HG03280 (cell line): ENCODE measurements around the gene SH3PXD2B.
A peak's percentile ranks its signal among the peaks of the same experiment; 100 is the strongest.
"Not testable (repeated sequence)": the region's sequence is repeated elsewhere in the genome, so short reads cannot be mapped to it uniquely, and the experiment has no call there.

Experiments used
- ATAC-seq: cut with Tn5 transposase; IDR thresholded peaks from one replicate; pipeline ENCODE4 v1.9.1; 2021; ENCODE audit warnings: mild to moderate bottlenecking, moderate library complexity; ENCODE audit not compliant: unreplicated experiment

The SH3PXD2B gene

DNA sequence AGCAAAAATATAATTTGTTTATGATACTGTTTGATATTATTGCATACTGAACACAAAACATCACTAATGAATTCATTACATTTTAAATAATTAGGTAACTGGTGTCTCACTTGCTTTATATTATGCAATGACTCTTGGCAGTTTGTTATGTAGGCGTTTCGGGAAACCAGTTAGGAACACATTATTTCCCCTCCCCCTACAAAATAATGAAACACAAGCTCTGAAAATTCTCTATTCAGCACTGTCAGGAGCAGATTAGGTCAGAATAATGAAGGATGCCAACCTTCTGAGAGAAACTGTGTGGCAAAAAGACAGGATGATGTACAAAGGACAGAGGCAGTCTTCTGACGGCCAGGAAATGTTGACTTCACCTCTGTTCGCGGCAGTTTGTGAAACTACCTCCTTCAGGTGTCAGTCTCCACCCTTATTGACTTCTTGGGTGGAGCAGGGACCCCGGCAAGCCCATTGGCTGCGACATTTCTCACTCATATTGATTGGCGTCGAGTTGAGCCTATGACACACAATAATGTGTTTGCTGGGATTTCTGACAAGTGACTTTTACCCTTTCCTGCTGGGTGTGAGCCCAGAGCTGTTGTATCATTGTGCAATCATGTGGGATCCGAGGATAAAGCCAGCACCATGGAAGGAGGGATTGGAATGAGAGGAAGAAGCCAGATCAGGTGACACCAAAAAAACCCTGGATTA is 33.9 kb downstream of the SH3PXD2B start:
- peak; percentile 76 for ATAC-seq

DNA sequence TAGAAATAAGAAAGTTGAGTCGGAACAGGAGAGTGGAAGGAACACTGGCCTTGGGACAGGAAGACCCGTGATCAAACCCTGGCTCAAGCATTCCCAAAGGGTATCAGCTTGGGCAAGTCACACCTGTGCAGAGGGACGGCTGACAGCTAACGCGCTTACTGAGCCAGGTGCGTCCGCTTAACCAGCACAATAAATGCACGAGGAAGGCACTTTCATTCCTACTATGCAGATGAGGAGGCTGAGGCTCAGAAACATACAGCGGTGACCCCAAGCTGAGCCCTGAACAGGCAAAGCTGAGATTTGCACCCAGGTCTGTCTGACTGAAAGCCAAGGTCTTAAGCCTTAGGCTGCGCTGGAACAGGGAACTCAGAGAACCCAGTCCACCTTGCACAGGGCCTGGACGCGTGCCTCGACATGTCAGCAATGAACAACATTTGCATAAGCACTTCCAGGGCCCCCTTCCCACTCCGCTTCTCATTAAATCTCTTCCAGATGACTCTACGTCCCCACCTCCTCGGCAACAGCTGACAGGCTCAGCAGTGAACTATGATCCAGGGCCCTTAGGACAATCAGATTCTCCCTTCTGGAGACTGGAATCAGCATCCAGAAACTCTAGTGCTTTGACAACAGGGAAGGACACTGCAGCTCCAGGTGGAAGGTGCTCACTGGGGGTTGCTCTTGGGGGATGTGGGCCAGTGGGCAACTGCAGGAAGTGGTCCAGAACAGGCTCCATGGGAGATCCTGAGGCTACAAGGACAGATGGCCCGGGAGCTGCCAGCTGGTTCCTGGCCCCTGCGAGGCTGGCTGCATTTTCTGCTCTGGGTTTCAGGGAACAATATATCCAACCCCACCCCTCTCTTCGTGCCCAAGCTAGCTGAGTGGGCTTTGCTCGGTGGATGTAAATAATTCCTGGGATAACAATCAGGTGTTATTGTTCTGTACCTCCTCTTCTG is 35.2 kb downstream of the SH3PXD2B start:
- ATAC-seq: no peak

DNA sequence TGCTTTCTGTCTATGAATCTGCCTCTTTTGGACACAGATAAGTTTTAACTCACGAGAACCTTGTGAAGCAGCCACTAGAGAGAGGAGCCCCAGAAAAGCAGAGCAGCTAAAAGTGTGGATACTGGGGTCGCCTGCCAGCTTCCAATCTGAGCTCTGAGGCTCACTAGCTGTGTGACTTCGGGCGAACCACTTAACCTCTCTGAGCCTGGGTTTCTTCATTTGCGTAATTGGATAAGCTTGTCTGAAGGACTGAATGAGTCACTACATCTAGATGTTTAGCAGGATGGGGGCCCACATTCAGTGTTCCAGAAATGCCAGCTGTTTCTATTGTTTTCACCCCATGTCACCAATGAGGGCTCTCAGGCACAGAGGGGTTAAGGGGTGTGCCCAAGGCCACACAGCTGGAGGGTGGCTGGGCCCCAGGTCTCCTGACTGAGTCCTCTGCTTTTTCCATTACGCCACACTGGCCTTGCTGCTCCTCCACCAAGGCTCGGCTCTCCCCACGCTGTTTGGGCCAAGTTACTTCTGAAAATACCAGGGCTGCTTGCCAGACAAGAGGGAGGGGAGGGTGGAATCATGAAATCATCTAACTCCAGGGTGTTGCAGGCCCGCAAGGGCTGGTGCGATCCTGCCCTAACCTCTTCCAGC is 36.2 kb downstream of the SH3PXD2B start:
- ATAC-seq: no peak

DNA sequence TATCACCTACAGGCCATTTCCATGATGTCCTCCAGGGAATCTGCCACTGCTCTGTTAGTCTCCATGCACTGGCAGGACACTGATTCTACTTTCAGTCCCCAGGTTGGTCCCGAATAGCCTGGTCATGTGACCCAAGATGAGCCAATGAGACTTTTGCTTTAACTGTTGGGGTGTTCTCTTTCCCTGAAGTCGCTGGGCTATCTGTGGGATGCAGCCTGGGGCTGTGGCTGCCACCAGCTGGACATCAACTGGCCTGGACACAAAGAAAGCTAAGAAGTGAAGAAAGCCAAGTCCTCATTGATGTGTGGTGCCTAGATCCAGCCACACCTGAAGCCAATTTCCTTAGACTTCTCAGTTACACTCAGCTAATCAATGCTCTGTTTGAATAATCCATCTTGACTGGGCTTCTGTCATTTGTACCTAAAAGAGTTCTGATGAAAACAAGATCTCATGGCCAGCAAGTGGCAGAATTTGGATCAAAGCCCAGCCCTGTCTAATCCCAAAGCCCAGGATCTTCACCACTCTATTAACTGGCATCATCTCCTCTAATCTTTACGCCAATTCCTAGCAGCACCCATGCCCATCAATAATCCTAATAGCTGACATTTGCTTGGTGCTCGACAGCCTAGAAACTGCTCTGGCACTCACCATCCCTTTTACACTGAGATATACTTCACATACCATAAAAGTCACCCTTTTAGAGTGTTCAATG is 37.0 kb downstream of the SH3PXD2B start:
- ATAC-seq: no peak

DNA sequence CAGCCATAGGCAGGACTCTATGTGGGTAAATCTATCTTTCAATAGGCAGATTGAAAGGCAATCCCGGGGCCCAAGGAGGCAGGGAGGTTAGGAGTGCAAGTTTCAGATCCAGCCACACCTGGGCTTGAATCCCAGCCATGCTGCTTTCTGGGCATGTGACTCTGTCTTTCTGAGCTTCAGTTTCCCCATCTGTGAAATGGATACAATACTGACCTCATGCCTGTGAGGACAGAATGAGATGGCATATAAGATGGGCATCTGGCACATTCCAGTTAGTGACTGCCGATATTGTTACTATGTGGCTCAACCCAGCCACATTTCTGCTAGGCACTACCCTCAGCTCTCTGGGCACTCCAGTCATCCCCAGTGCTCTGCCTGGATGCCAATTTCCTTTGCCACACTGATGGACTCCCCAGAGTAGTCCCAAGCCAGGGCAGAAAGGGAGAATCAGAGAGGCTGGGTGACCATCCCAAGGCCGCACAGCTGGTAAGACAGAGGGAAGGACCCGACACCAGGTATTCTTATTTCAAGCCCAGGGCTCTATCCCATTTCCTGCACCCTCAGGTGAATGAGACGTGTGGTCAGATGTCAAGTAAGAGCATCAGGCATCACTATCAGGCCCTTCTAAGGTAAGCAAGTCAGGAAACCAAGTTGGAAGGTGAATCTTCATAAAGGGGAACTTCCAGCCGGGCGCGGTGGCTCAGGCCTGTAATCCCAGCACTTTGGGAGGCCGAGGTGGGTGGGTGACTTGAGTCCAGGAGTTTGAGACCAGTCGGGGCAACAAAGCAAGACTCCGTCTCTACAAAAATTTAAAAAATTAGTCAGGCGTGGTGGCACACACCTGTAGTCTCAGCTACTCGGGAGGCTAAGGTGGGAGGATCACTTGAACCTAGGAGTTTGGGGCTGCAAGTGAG is 38.7 kb downstream of the SH3PXD2B start:
- ATAC-seq: no peak

DNA sequence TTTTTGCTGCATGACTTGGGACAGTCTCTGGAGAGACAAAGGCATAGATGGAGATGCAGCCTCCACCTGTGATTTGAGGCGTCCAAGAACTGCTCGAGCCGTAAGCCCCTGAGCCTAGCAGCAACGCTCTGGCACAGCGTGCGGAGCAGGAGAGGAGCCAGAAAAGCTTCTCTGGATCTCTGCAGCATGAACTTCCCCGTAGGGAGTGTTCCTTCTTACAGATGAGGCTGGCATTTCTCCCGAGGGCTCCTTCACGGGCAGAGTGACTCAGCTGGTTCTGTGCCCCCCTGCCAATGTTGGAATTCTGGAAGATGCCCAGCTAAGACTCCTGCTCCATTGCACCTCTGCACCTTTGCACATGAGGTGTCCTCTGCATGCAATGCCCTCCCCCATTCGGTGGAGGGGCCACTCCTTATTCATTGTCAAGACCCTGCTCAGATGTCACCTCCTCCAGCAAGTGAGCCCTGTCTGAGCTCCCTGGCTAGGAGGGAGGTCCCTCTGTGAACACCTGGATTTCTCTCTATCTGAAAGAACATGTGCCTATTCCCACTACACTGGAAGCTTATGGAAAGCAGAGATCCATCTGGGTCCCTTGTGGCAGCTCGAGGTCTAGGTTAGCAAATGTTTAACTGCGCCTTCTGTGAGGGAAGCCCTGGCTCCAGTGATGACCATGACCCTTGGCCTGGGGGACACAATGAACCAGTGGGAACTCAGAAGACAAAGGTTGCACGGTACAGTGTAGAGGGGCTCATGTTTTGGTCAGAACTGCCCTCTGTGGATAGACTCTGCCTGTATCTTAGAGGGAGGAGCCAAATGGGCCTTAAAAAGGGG is 39.6 kb downstream of the SH3PXD2B start:
- ATAC-seq: no peak

DNA sequence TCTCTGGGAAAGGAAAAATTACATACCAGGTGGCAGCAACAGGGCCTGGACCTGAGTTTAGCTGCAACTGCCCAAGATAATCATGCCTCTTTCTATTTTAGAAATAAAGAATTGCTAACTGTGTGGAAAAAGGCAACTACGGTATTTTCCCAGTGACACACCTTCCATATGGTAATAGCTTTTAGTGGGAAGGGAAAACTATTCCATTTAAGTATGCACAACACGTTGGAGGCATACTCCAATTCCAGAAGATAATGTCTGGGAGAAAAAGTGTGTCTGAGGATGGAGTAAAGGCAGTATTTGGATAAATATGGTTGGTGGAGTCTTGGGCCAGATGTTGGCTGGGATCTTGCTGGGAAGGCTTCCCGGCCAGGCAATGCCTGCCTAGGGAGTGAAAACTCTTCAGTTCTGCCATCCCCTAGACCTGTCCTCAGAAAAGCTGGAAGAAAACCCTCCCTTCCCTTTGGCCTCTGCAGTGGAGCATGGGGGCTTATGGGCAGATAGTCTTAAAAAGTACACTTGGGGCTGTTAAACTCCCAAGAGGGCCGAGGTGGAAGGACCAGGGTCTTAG is 40.6 kb downstream of the SH3PXD2B start:
- ATAC-seq: no peak

DNA sequence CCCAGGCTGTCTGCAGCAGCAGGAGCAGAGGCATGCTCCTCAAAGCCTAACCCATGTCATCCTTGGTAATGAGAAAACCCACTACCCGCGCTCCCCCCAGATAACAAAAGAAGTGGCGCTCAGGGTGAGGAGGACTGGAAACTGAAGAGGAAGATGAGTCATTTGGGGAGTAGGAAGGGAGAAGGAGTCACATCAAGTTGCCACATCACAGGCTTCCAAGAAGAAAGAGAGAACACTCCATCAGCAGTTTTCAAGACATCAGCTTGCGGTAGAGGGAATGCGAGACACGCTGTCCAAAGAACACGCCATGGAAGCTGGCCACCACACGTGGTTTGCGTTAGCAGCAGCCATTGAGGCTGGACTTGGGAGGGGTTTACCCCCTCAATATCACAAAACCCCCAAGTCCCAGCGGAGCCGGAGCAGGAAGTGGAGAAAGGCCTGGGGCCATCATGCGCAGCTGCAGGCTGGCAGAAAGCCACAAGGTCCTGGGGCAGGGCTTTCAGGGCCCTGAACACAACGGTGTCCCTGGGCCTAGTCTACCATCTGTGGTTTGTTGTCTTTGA is 41.5 kb downstream of the SH3PXD2B start:
- ATAC-seq: no peak

DNA sequence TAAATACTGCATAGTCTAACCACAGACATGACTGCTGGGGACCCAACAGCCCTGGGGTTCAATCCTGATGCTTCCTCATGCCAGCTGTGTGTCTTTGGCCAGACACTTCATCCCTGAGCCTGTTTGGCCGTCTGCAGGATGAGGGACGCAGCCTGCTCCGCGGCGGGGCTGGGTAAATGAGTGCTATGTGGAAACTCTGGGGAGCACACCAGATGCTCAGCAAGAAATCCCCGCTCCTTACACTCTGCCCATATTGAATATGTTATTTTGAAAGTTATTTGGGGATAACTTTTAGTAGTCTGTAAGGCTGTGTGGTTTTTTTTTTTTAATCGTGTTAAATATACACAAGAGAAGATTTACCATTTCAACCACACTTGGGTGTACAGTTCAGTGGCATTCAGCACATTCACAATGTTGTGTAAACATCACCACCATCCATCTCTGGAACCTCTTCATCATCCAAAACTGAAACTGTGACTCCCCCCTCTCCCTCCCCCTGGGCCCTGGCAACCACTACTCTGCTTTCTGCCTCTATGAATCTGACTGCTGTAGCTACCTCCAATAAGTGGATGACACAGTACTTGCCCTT is 42.7 kb downstream of the SH3PXD2B start:
- ATAC-seq: no peak

DNA sequence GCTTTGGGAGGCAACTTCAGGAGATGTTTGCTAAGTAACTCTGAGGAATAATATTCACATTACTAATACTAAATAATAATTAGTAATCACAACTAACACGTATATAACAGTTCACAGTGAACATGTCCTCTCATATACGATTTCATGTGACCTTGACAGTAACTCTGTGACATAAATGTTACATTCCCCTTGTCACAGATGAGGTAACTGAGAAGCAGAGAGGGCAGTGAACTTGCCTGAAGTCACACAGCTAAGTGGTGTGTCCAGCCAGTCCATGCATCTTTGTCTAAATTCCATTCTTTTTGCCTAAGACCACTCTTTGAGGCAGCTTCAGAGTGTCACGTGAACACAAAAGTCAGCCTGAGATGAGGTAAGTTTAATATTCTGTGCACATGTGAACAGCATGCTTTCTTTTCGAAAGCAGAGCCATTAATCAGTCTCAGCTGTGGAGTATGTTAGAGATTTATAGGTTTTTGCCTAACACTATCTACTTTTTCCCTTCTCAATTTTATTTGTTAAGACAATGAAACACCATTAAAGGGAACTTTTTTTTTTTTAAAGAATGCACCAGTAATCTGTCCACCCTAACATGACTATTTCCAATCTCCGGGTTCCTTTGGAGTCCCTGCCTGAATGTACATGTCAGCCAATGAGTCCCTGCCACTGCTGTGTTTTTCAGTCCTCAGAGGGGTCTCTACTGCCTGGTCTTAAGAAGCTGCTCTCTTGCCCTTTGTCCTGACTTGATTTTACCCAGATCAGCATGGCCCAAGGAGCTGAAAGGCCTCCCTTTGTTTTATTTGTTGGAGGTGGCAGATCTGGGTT is 43.5 kb downstream of the SH3PXD2B start:
- no peak for ATAC-seq

DNA sequence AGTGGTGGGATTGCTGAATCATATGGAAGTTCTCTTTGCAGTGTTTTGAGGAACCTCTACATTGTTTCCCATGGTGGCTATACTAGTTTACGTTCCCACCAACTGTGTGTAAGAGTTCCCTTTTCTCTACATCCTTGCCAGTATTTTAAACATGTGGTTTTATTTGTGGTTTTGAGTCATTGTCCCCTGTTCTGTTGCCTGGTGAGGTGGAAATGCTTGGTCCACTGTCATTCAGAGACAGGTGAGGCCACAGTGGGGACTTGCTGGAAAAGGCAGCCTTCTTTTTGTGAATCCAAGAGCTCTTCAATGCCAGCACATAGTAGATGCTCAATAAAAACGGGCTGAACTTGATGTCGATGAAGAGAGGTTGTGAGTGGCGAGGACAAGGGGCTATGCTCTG is 44.2 kb downstream of the SH3PXD2B start:
- no peak for ATAC-seq

DNA sequence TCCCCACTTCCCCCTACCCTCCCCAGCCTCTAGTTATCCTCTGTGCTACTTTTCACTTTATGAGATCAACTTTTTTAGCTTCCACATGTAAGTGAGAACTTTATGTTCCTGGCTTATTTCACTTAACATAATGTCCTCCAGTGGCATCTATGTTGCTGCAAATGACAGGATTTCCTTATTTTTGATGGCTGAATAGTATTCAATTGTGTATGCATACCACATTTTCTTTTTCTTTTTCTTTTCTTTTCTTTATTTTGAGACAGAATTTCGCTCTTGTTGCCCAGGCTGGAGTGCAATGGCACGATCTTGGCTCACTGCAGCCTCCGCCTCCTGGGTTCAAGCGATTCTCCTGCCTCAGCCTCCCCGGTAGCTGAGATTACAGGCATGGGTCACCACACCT is 44.8 kb downstream of the SH3PXD2B start:
- ATAC-seq: not testable (repeated sequence)

DNA sequence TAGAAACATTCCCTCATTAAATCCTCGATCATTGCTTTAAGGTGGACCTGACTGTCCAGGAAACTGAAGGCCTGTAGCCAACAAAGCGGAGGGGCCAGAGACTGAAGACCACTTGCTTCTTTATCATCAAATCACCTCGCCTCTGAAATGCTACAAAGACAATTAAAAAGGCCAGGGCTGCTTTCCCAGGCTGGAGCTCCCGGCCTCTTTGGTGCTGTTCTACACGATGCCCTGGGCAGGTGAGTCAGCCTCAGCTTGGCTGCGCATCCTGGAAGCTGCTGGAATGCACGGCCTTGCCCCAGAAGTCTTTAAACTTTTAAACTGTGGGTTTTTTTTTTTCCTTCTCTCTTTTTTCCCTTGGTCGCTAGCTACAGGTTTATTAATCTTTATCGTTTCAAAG is 46.5 kb downstream of the SH3PXD2B start:
- ATAC-seq: no peak

DNA sequence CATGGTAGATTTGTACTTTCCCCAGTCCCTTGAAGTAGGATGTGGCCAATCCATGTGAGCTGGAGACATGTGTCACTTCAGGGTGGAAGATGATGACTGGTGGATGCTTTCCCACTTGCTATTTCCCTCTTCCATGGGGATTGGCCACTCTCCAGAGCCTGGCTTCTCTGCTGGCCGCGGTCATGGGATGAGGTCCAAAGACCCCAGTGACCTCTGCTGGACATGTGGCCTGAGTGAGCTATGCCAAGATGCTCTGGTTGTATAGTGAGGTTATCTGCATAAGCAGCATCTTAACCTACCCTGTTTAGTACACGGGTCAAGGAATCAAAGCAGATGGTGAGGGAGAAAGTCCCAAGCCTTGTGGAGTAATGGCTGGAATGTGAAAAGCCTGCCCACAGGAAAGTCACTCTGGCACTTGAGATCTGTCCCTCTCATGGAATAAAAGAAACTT is 47.1 kb downstream of the SH3PXD2B start:
- ATAC-seq: no peak

DNA sequence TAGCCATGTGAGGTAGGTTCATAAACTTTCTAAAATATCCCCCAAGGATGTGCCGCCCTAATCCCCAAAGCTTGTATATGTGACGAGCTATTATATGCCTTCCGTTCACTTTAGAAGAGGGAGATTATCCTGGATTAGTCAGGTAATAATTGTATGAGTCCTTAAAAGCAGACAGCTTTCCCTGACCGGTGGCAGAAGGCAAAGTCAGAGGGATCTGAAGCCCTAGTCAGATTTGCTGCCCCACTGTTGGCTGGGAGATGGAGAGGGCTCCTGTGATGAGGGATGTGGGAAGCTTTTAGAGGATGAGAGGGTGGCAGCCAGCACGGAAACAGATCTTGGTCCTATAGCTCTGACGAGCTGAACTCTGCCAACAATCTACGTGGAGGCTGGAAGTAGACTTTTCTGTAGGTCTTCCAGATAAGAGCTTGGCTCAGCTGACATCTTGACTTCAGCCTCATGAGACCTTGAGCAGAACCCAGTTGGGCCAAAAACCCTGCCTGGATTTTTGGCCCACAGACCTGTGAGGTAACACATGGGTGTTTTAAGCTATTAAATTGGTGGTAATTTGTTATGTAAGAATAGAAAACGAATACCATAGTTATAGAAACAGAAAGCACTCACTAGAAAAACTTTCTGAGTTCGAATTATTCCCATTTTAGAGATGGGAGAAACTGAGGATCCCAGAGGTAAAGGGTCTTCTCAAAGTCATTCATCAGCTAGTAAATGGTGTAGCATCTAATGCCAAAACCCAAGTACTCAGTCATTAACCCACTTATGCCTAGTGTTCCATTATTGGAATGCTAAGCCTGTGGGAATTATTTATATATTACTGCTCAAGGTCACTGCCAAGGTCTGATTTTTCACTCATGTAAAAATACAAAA is 48.9 kb downstream of the SH3PXD2B start:
- ATAC-seq: no peak

DNA sequence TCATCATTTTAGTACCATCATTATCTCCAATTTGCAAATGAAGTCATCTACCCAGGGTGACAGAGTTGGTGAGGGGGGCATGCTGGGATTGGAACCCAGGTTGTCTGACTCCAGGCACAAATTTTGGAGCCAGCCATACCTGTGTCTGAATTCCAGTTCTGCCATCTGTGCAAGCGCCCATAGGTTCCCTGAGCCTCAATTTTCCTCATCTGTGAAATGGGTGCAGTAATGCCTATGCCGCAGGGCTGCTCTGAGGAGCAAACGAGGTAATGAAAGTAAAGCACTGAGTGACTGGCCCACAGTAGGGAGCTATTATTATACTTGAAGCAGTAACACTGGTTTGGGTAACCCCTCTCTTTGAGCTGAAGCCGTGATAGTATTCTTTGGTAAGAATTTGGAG is 49.6 kb downstream of the SH3PXD2B start:
- no peak for ATAC-seq
